Measurements from ENCODE around the gene CHRNB2. TPM values are rescaled to one million over a fixed set of nuclear protein-coding genes. Genes with fewer than 3 reads are reported as not detected.
A peak's percentile ranks its signal among the peaks of the same experiment; 100 is the strongest.

CHRNB2 gene
- total RNA-seq, 4 donors from 2014 or later = not detected

DNA sequence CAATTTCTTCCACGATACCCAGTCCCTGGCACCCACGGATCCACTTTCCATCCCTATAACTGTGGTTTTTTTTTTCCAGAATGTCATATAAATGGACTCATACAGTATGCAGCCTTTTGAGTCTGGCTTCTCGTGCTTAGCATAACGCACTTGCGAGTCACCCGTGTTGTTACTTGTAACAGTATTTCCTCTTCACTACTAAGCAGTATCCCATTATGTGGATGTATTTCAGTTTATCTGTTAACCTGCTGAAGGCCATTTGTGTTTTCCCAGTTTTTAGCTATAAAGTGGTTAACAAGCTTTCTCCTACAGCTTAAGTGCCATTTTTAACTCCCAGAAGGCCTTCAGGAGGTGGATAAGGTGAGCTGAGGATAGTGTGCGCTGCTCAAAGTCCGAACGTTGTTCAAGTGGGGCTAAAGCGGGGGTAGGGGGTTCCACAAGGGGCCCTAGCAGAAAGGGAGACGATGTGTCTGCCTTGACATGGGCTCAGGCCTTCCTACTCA is 39.6 kb downstream of the CHRNB2 start:
- no peaks in the 10 kb centered on the region for H3K27me3 ChIP-seq
- peak overlapping the region; percentile 79 to 97 (median 87) for H3K27ac ChIP-seq
- H3K36me3 ChIP-seq = peaks cover 0 to under 1% of the 10 kb centered on the region in 2 donors
- intact Hi-C loops (cut with DNase I; ENCODE audit: low total_unique reads) = no loop called here
- TF ChIP-seq, protein P1, sequence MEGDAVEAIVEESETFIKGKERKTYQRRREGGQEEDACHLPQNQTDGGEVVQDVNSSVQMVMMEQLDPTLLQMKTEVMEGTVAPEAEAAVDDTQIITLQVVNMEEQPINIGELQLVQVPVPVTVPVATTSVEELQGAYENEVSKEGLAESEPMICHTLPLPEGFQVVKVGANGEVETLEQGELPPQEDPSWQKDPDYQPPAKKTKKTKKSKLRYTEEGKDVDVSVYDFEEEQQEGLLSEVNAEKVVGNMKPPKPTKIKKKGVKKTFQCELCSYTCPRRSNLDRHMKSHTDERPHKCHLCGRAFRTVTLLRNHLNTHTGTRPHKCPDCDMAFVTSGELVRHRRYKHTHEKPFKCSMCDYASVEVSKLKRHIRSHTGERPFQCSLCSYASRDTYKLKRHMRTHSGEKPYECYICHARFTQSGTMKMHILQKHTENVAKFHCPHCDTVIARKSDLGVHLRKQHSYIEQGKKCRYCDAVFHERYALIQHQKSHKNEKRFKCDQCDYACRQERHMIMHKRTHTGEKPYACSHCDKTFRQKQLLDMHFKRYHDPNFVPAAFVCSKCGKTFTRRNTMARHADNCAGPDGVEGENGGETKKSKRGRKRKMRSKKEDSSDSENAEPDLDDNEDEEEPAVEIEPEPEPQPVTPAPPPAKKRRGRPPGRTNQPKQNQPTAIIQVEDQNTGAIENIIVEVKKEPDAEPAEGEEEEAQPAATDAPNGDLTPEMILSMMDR (IDR thresholded peaks at IDR 0.05 in 4 of 5, conservative IDR thresholded peaks at IDR 0.05 in 1 of 5) = no peak
- TF ChIP-seq POLR2A (IDR thresholded peaks at IDR 0.05) = no peak
- peaks cover 27 to 52% of the 10 kb centered on the region in 2 donors for H3K4me1 ChIP-seq
- DNase-seq (no peak), ATAC-seq (peak; percentile 14 to 34)
- H3K4me3 ChIP-seq = peak overlapping the region; percentile 63 to 98 (median 80)
- H3K9me3 ChIP-seq = no peaks in the 10 kb centered on the region
- in situ Hi-C loops (cut with MboI; ENCODE audit: low sequenced_read_pairs in 4 of 4) = no loop called here

DNA sequence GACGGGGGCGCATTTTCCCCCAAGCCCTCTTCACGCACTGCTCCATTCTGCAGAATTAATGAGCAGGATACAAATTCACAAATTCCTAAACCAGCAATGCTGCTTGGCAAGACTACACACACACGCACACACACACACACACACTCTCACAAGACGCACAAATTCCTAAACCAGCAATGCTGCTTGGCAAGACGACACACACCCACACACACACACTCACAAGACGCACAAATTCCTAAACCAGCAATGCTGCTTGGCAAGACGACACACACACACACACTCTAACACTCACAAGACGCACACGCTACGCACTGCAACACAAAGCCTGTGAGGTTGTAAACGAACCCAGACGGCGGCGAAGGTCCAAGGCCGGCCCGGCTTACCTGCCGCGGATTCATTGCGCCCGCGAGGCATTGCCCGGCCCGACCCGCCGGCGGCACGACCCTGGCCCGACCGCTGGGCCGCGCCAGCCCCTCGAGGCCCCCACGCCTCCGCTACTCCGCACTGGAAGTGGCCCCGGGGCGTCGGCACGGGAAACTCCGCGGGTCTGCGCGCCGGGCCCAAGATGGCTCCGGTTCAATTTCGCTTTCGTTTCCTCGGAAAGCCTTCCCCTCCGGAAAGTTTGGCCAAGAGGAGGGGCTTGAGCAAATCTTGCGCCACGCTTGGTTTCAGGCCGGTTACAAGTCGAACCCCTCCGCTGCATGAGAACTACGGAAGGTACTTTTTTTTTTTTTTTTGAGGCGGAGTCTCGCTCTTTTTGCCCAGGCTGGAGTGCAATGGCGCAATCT is 40.2 kb downstream of the CHRNB2 start, which contains the start of gene ADAR:
TSS of gene ADAR (minus strand) at position 578 of the 788 bp plus-strand sequence. CDS start at position 398, 180 bp downstream.
- H3K4me1 ChIP-seq = peaks cover 21 to 46% of the 10 kb centered on the region in 2 donors
- H3K27ac ChIP-seq = peak within 1 kb of the TSS; percentile 79 to 97 (median 87)
- H3K27me3 ChIP-seq = no peaks in the 10 kb centered on the region
- DNase-seq (peak; percentile 85 to 91), ATAC-seq (peak; percentile 95 to 97)
- peak within 1 kb of the TSS; percentile 63 to 98 (median 80) for H3K4me3 ChIP-seq
- in situ Hi-C loops (cut with MboI; ENCODE audit: low sequenced_read_pairs in 4 of 4) (no loop called here), intact Hi-C loops (cut with DNase I; ENCODE audit: low total_unique reads) (loop anchor here (1.0 kb wide), 2 partner anchors 20 to 49 kb away; no protein-coding TSS in a partner anchor)
- TF ChIP-seq POLR2A (IDR thresholded peaks at IDR 0.05) = peak; percentile 48 to 51
- TF ChIP-seq, protein P1 (IDR thresholded peaks at IDR 0.05 in 4 of 5, conservative IDR thresholded peaks at IDR 0.05 in 1 of 5) = no peak
- H3K9me3 ChIP-seq = no peaks in the 10 kb centered on the region
- no peaks in the 10 kb centered on the region for H3K36me3 ChIP-seq

DNA sequence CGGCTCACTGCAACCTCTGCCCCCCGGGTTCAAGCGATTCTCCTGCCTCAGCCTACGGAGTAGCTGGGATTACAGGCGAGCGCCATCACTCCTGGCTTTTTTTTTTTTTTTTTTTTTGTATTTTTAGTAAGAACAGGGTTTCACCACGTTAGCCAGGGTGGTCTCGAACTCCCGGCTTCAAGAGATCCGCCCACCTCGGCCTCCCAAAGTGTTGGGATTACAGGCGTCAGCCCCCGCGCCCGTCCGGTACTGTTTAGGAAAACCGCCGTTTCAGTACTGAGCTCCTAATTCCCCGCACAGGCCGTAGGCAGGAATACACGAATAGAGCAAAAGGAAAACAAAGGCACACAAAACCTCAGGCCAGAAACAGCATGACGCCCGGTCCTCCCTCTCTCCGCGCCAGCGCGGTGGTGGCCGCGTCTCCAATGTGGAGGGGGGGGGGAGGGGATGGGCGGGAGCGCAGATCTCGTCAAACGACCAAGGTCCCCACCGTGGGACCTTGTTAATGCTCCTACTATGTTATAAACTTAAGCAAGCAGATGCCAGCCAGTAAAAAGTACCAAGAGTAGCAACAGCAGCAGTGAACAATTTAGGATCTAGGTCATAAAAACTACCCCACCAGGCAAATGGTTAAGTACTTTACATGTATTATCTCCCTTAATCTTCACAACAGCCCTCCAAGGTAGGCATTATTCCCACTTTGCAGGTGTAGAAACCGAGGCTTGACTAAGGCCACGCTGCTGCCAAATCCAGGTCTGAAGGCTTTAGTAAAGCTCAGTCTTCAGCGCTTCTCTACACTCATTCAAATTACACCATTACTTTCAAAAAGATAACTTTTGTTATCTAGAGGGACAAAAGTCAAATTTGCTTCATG is 41.1 kb downstream of the CHRNB2 start:
- DNase-seq (no peak), ATAC-seq (peak; percentile 42 to 46)
- H3K4me1 ChIP-seq = peaks cover 21 to 38% of the 10 kb centered on the region in 2 donors
- H3K27me3 ChIP-seq = no peaks in the 10 kb centered on the region
- intact Hi-C loops (cut with DNase I; ENCODE audit: low total_unique reads) = loop anchor here (1.0 kb wide), 2 partner anchors 20 to 49 kb away; no protein-coding TSS in a partner anchor
- in situ Hi-C loops (cut with MboI; ENCODE audit: low sequenced_read_pairs in 4 of 4) = no loop called here
- H3K36me3 ChIP-seq = no peaks in the 10 kb centered on the region
- no peaks in the 10 kb centered on the region for H3K9me3 ChIP-seq
- H3K4me3 ChIP-seq = peak overlapping the region; percentile 63 to 98 (median 80)
- no peak for TF ChIP-seq POLR2A (IDR thresholded peaks at IDR 0.05)
- TF ChIP-seq, protein P1 (IDR thresholded peaks at IDR 0.05 in 4 of 5, conservative IDR thresholded peaks at IDR 0.05 in 1 of 5) = no peak
- H3K27ac ChIP-seq = peak overlapping the region; percentile 79 to 97 (median 87)

DNA sequence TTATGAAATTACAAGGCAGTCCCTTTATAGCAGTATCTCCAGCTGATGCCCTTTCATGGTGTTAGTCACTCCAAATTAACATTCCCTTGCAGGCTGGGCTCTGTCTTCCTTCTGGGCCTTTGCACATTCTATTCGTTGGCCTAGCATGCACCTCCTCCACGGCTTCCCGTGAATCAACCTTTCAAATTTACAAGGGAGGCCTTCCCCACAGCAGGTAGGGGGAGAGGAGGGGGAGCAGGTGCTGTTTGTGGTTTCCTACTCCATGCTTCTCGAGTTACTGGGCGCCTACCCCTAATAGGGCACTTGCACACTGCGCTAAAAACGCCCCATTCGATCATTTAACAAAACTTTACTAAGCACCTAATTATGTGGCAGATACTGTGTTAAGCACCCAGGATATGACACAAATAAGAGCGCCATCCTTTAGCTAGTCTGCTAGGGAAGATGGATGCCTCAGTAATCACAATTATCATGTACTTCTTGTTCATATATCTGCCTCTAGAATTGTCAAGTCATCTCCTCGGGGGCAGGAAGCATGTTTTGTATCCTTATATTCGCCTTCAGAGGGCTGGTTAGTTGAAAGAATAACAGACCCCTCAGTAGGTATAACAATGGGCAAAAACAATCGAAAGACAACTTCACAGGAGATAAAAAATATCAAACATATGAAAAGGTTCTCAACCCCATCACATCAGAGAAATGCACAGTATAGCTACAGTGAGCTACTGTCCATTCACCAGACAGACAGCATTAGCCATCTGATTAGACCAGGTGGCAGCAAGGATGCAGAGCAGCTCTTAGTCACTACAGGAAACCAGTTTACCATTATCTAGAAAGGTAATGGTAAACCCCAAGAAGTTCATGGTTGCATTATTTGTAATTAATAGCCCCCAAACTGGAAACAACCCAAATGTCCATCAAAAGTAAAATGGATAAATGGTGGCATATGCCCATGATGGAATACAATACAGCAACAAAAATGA is 42.1 kb downstream of the CHRNB2 start:
- Histone ChIP-seq H3K9me3 (no peaks in the 10 kb centered on the region), H3K27me3 (no peaks in the 10 kb centered on the region), H3K4me1 (peaks cover 21 to 32% of the 10 kb centered on the region in 2 donors), H3K4me3 (no peak overlapping the region), H3K27ac (peak overlapping the region; percentile 79 to 97 (median 87)), H3K36me3 (no peaks in the 10 kb centered on the region)
- ATAC-seq (no peak), DNase-seq (no peak)
- no peak for TF ChIP-seq POLR2A (IDR thresholded peaks at IDR 0.05)
- TF ChIP-seq, protein P1 (IDR thresholded peaks at IDR 0.05 in 4 of 5, conservative IDR thresholded peaks at IDR 0.05 in 1 of 5) = no peak
- in situ Hi-C loops (cut with MboI; ENCODE audit: low sequenced_read_pairs in 4 of 4) (no loop called here), intact Hi-C loops (cut with DNase I; ENCODE audit: low total_unique reads) (no loop called here)

Measured in gastrocnemius medialis (tissue), 4 donors.